HepG2 (cell line): ENCODE measurements around the gene TJP2. TPM values are rescaled to one million over a fixed set of nuclear protein-coding genes. Genes with fewer than 3 reads are reported as not detected.

Experiments used
- EED ChIP-seq: sonication (generic); formaldehyde crosslinking; IDR thresholded peaks from 2 replicates; pipeline ENCODE4 v1.5.0; 2020; ENCODE audit warnings: mild to moderate bottlenecking, missing genetic modification reagents
- ETV6 ChIP-seq: sonication (generic); formaldehyde crosslinking; conservative IDR thresholded peaks from 2 replicates; pipeline ENCODE4 v1.4.0; 2020; ENCODE audit warnings: missing genetic modification reagents
- HMG20B ChIP-seq: conservative IDR thresholded peaks from 2 replicates; pipeline ENCODE4 v1.6.1; 2016; ENCODE audit warnings: missing genetic modification reagents, missing compliant biosample characterization
- KDM1A ChIP-seq: IDR thresholded peaks from 2 replicates; pipeline ENCODE4 v1.6.1; 2016; ENCODE audit warnings: missing compliant biosample characterization
- SCMH1 ChIP-seq: sonication (generic); formaldehyde crosslinking; IDR thresholded peaks from 2 replicates; pipeline ENCODE4 v1.9.0; 2021; ENCODE audit warnings: missing genetic modification reagents, mild to moderate bottlenecking, borderline replicate concordance
- THYN1 ChIP-seq: sonication (generic); formaldehyde crosslinking; IDR thresholded peaks from 2 replicates; pipeline ENCODE4 v1.8.1; 2023; ENCODE audit warnings: low read depth, mild to moderate bottlenecking, moderate library complexity, missing genetic modification reagents, borderline replicate concordance
- ZBTB7B ChIP-seq: sonication (generic); formaldehyde crosslinking; IDR thresholded peaks from 2 replicates; pipeline ENCODE4 v1.4.0; 2020; ENCODE audit warnings: missing genetic modification reagents
- ZEB1 ChIP-seq: IDR thresholded peaks from 2 replicates; pipeline ENCODE4 v1.6.1; 2012; ENCODE audit warnings: mild to moderate bottlenecking, low read depth, inconsistent platforms; ENCODE audit not compliant: insufficient replicate concordance
- ZNF160 ChIP-seq: sonication (generic); formaldehyde crosslinking; IDR thresholded peaks from 2 replicates; pipeline ENCODE4 v1.8.0; 2022; ENCODE audit warnings: mild to moderate bottlenecking, inconsistent platforms, missing genetic modification reagents
- ZNF17 ChIP-seq: sonication (generic); formaldehyde crosslinking; IDR thresholded peaks from 2 replicates; pipeline ENCODE4 v1.5.0; 2020; ENCODE audit warnings: mild to moderate bottlenecking, missing genetic modification reagents
- ZNF773 ChIP-seq: sonication (generic); formaldehyde crosslinking; IDR thresholded peaks from 2 replicates; pipeline ENCODE4 v1.4.0; 2020; ENCODE audit warnings: missing genetic modification reagents, borderline replicate concordance
- polyA plus RNA-seq, 8 experiments: library from polyadenylated mRNA; depleted of rRNA in 3 of 8; stranded (reverse) in 7 of 8; unstranded in 1 of 8; fragments of >200 nt; fragmentation: Illumina TruSeq in 4 of 8; extraction: Trizol in 4 of 8; gene quantifications; 2 replicates each; pipeline versions ENCODE4 v1.2.1 to v1.2.3, GENCODE V29; 2011 to 2016; ENCODE audit warnings: low read depth in 4 of 8, missing spikeins in 1 of 8, mixed read lengths in 1 of 8; ENCODE audit not compliant: insufficient read depth in 1 of 8
- total RNA-seq, 5 experiments: library from RNA; depleted of rRNA; stranded (reverse); fragments of >200 nt; fragmentation: Illumina TruSeq; extraction: Trizol; gene quantifications; 2 replicates each; pipeline ENCODE4 v1.2.3, GENCODE V29; 2016; ENCODE audit warnings: low read depth in 1 of 5
- TF ChIP-seq, protein P1 (sequence below): sonication (generic); formaldehyde crosslinking; IDR thresholded peaks from 2 replicates; pipeline ENCODE4 v1.8.0; 2023; ENCODE audit warnings: mild to moderate bottlenecking, missing genetic modification reagents
- TF ChIP-seq, protein P2 (sequence below): sonication (generic); formaldehyde crosslinking; IDR thresholded peaks from 2 replicates; pipeline ENCODE4 v1.8.1; 2022; ENCODE audit warnings: low read depth, mild to moderate bottlenecking, missing genetic modification reagents
- TF ChIP-seq, protein P3 (sequence below): sonication (generic); formaldehyde crosslinking; IDR thresholded peaks from 2 replicates; pipeline ENCODE4 v1.4.0; 2020; ENCODE audit warnings: missing genetic modification reagents
- TF ChIP-seq, protein P4 (sequence below): sonication (generic); formaldehyde crosslinking; IDR thresholded peaks from 2 replicates; pipeline ENCODE4 v1.4.0; 2020; ENCODE audit warnings: missing genetic modification reagents
- TF ChIP-seq, protein P5 (sequence below): IDR thresholded peaks from 2 replicates; pipeline ENCODE4 v1.6.1; 2018; ENCODE audit warnings: missing genetic modification reagents, mild to moderate bottlenecking, missing compliant biosample characterization
- TF ChIP-seq, protein P6 (sequence below): sonication (generic); formaldehyde crosslinking; IDR thresholded peaks from 2 replicates; pipeline ENCODE4 v1.5.0; 2020; ENCODE audit warnings: missing genetic modification reagents, mild to moderate bottlenecking, borderline replicate concordance

Gene TJP2
- total and polyA plus RNA-seq, 2 of the 13 experiments (the other 11 are each of a cell fraction or from before 2014, with no cell fraction given): 109 to 110 TPM

DNA sequence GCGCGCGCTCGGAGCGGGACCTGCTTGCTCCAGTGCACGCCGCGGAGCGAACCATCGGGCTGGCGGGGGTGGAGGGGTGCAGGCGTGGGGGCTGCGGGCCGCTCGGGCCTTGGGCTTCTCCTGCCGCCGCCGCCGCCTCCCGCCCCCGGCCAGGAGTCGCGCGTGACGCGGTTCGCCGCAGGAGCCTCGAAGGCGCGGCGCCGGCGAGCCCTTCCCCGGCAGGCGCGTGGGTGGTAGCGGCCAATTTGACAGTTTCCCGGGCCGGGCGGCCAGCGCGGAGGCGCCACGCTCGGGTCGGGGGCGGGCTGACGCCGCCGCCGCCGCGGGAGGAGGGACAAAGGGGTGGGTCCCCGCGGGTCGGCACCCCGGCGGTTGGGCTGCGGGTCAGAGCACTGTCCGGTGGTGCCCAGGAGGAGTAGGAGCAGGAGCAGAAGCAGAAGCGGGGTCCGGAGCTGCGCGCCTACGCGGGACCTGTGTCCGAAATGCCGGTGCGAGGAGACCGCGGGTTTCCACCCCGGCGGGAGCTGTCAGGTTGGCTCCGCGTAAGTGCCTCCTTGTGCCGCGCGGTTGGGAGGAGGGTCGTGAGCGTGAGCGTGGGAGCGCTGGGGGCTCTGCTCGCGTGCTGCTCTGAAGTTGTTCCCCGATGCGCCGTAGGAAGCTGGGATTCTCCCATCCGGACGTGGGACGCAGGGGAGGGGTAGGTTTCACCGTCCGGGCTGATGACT lies at the start of gene TJP2 (continued):
- TF ChIP-seq ETV6 (CRISPR knock-in tag) (no peak), ZBTB7B (no peak), KDM1A (no peak), ZNF773 (CRISPR knock-in tag) (no peak), SCMH1 (CRISPR knock-in tag) (no peak), THYN1 (no peak), ZEB1 (no peak), ZNF160 (CRISPR knock-in tag) (no peak), EED (CRISPR knock-in tag) (peak; percentile 74; the same call in 1 of the 2 replicates), ZNF17 (CRISPR knock-in tag) (no peak), HMG20B (no peak)
- TF ChIP-seq, protein P1, sequence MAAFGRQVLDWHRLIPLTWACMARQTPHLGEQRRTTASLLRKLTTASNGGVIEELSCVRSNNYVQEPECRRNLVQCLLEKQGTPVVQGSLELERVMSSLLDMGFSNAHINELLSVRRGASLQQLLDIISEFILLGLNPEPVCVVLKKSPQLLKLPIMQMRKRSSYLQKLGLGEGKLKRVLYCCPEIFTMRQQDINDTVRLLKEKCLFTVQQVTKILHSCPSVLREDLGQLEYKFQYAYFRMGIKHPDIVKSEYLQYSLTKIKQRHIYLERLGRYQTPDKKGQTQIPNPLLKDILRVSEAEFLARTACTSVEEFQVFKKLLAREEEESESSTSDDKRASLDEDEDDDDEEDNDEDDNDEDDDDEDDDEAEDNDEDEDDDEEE (CRISPR knock-in tag): no peak
- TF ChIP-seq, protein P2, sequence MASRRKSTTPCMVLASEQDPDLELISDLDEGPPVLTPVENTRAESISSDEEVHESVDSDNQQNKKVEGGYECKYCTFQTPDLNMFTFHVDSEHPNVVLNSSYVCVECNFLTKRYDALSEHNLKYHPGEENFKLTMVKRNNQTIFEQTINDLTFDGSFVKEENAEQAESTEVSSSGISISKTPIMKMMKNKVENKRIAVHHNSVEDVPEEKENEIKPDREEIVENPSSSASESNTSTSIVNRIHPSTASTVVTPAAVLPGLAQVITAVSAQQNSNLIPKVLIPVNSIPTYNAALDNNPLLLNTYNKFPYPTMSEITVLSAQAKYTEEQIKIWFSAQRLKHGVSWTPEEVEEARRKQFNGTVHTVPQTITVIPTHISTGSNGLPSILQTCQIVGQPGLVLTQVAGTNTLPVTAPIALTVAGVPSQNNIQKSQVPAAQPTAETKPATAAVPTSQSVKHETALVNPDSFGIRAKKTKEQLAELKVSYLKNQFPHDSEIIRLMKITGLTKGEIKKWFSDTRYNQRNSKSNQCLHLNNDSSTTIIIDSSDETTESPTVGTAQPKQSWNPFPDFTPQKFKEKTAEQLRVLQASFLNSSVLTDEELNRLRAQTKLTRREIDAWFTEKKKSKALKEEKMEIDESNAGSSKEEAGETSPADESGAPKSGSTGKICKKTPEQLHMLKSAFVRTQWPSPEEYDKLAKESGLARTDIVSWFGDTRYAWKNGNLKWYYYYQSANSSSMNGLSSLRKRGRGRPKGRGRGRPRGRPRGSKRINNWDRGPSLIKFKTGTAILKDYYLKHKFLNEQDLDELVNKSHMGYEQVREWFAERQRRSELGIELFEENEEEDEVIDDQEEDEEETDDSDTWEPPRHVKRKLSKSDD (CRISPR knock-in tag): no peak
- TF ChIP-seq, protein P3, sequence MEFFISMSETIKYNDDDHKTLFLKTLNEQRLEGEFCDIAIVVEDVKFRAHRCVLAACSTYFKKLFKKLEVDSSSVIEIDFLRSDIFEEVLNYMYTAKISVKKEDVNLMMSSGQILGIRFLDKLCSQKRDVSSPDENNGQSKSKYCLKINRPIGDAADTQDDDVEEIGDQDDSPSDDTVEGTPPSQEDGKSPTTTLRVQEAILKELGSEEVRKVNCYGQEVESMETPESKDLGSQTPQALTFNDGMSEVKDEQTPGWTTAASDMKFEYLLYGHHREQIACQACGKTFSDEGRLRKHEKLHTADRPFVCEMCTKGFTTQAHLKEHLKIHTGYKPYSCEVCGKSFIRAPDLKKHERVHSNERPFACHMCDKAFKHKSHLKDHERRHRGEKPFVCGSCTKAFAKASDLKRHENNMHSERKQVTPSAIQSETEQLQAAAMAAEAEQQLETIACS (CRISPR knock-in tag): peak; percentile 73; the same call in 1 of the 2 replicates
- TF ChIP-seq, protein P4, sequence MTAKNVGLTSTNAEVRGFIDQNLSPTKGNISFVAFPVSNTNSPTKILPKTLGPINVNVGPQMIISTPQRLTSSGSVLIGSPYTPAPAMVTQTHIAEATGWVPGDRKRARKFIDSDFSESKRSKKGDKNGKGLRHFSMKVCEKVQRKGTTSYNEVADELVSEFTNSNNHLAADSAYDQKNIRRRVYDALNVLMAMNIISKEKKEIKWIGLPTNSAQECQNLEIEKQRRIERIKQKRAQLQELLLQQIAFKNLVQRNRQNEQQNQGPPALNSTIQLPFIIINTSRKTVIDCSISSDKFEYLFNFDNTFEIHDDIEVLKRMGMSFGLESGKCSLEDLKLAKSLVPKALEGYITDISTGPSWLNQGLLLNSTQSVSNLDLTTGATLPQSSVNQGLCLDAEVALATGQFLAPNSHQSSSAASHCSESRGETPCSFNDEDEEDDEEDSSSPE: peak; percentile 60
- TF ChIP-seq, protein P5, sequence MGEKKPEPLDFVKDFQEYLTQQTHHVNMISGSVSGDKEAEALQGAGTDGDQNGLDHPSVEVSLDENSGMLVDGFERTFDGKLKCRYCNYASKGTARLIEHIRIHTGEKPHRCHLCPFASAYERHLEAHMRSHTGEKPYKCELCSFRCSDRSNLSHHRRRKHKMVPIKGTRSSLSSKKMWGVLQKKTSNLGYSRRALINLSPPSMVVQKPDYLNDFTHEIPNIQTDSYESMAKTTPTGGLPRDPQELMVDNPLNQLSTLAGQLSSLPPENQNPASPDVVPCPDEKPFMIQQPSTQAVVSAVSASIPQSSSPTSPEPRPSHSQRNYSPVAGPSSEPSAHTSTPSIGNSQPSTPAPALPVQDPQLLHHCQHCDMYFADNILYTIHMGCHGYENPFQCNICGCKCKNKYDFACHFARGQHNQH (CRISPR knock-in tag): no peak
- TF ChIP-seq, protein P6, sequence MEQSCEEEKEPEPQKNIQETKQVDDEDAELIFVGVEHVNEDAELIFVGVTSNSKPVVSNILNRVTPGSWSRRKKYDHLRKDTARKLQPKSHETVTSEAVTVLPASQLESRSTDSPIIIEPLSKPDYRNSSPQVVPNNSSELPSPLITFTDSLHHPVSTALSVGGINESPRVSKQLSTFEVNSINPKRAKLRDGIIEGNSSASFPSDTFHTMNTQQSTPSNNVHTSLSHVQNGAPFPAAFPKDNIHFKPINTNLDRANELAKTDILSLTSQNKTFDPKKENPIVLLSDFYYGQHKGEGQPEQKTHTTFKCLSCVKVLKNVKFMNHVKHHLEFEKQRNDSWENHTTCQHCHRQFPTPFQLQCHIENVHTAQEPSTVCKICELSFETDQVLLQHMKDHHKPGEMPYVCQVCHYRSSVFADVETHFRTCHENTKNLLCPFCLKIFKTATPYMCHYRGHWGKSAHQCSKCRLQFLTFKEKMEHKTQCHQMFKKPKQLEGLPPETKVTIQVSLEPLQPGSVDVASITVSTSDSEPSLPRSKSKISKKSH (CRISPR knock-in tag): no peak
